Measurements from ENCODE around the gene LRRC74B. TPM values are rescaled to one million over a fixed set of nuclear protein-coding genes. Genes with fewer than 3 reads are reported as not detected.

The LRRC74B gene
- total RNA-seq, 2 experiments from 2014 or later: not detected

- ChIA-PET POLR2A (no interaction called here), CTCF (interaction anchor here (1.1 to 3.2 kb wide), 2 partner anchors 11 to 98 kb away, joined by 3 to 9 read pairs; no protein-coding TSS in a partner anchor)
- Mint-ChIP-seq H3K4me3 (no peak overlapping the region), H3K4me1 (ENCODE audit: low read depth) (peaks cover 9% of the 10 kb centered on the region), H3K27ac (no peak overlapping the region), H3K9me3 (no peaks in the 10 kb centered on the region), H3K27me3 (peaks cover 19% of the 10 kb centered on the region), H3K36me3 (ENCODE audit: low read depth) (no peaks in the 10 kb centered on the region)
- ATAC-seq: no peak
- TF ChIP-seq, protein P1, sequence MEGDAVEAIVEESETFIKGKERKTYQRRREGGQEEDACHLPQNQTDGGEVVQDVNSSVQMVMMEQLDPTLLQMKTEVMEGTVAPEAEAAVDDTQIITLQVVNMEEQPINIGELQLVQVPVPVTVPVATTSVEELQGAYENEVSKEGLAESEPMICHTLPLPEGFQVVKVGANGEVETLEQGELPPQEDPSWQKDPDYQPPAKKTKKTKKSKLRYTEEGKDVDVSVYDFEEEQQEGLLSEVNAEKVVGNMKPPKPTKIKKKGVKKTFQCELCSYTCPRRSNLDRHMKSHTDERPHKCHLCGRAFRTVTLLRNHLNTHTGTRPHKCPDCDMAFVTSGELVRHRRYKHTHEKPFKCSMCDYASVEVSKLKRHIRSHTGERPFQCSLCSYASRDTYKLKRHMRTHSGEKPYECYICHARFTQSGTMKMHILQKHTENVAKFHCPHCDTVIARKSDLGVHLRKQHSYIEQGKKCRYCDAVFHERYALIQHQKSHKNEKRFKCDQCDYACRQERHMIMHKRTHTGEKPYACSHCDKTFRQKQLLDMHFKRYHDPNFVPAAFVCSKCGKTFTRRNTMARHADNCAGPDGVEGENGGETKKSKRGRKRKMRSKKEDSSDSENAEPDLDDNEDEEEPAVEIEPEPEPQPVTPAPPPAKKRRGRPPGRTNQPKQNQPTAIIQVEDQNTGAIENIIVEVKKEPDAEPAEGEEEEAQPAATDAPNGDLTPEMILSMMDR (IDR thresholded peaks at IDR 0.05): no peak
- intact Hi-C loops (cut with micrococcal nuclease): no loop called here
- no peak for DNase-seq
Measured at GRCh38 chr22:21104126-21104691, 58.5 kb downstream of the LRRC74B start.

- Mint-ChIP-seq H3K27me3 (peaks cover 18% of the 10 kb centered on the region), H3K4me1 (ENCODE audit: low read depth) (peaks cover 9% of the 10 kb centered on the region), H3K27ac (no peak overlapping the region), H3K36me3 (ENCODE audit: low read depth) (no peaks in the 10 kb centered on the region), H3K9me3 (no peaks in the 10 kb centered on the region), H3K4me3 (no peak overlapping the region)
- TF ChIP-seq, protein P1 (IDR thresholded peaks at IDR 0.05): no peak
- intact Hi-C loops (cut with micrococcal nuclease): no loop called here
- ChIA-PET POLR2A (no interaction called here), CTCF (no interaction called here)
- ATAC-seq (no peak), DNase-seq (no peak)
Measured at GRCh38 chr22:21105294-21105693, 59.5 kb downstream of the LRRC74B start.

GRCh38 chr22:21106000-21106399 is 60.3 kb downstream of the LRRC74B start:
- ChIA-PET POLR2A (no interaction called here), CTCF (no interaction called here)
- intact Hi-C loops (cut with micrococcal nuclease): no loop called here
- Mint-ChIP-seq H3K4me1 (ENCODE audit: low read depth) (peaks cover 9% of the 10 kb centered on the region), H3K36me3 (ENCODE audit: low read depth) (no peaks in the 10 kb centered on the region), H3K4me3 (no peak overlapping the region), H3K27me3 (peaks cover 18% of the 10 kb centered on the region), H3K9me3 (no peaks in the 10 kb centered on the region), H3K27ac (no peak overlapping the region)
- TF ChIP-seq, protein P1 (IDR thresholded peaks at IDR 0.05): no peak
- DNase-seq (no peak), ATAC-seq (no peak)

GRCh38 chr22:21108379-21109115 is 62.8 kb downstream of the LRRC74B start:
- DNase-seq (no peak), ATAC-seq (no peak)
- no peak overlapping the region for H3K27ac Mint-ChIP-seq
- H3K9me3 Mint-ChIP-seq: no peaks in the 10 kb centered on the region
- TF ChIP-seq, protein P1 (IDR thresholded peaks at IDR 0.05): no peak
- H3K27me3 Mint-ChIP-seq: peaks cover 13% of the 10 kb centered on the region
- CTCF ChIA-PET: interaction anchor here (1.8 kb wide), 1 partner anchor 9 kb away, joined by 10 read pairs; no protein-coding TSS in a partner anchor
- intact Hi-C loops (cut with micrococcal nuclease): no loop called here
- POLR2A ChIA-PET: no interaction called here
- H3K36me3 Mint-ChIP-seq (ENCODE audit: low read depth): no peaks in the 10 kb centered on the region
- no peak overlapping the region for H3K4me3 Mint-ChIP-seq
- no peaks in the 10 kb centered on the region for H3K4me1 Mint-ChIP-seq (ENCODE audit: low read depth)

Small RNAs within 50 kb of the gene (microRNA-seq; reads per million reads assigned to microRNA genes)
- gene MIR649 (ENCODE audit: borderline microRNAs expressed, borderline replicate concordance): not detected

Other genes starting within 250 kb of the LRRC74B start
- 10 to 100 TPM; 63.9 to 64.1 TPM for gene PI4KA, start 187.1 kb upstream of the LRRC74B start, total RNA-seq
- 10 to 100 TPM; 20.0 to 22.6 TPM for gene SNAP29, start 186.9 kb upstream of the LRRC74B start, total RNA-seq
- gene CRKL, start 128.5 kb upstream of the LRRC74B start, total RNA-seq: 100 to 1,000 TPM in 1 of 2 experiments, 10 to 100 TPM in 1; 99.1 to 102 TPM
- gene AIFM3, start 78.7 kb upstream of the LRRC74B start, total RNA-seq: under 1 TPM; 0.25 to 0.40 TPM
- 10 to 100 TPM; 29.1 to 34.5 TPM for gene LZTR1, start 63.6 kb upstream of the LRRC74B start, total RNA-seq
- gene THAP7, start 43.8 kb upstream of the LRRC74B start, total RNA-seq: 10 to 100 TPM; 23.7 to 23.8 TPM
- gene P2RX6, start 30.8 kb upstream of the LRRC74B start, total RNA-seq: under 1 TPM; 0.22 to 0.25 TPM
- gene SLC7A4, start 13.4 kb upstream of the LRRC74B start, total RNA-seq: not detected

Data from activated CD8-positive, alpha-beta T cell treated with anti-CD3 and anti-CD28 coated beads for 36 hours (primary cell).